Stimulated activated CD4-positive, alpha-beta T cell treated with anti-CD3 and anti-CD28 coated beads, Interleukin-15, amount 100 ng/mL, for 1 hour (primary cell): Measurements from ENCODE around the gene PDZRN3.

Source experiments
- DNase-seq, 2 donors: peaks; one replicate each; pipeline ENCODE4 v3.0.0-alpha.2; 2020; ENCODE audit warnings: low read depth in 1 of 2, low spot score in 1 of 2

PDZRN3 gene

DNA sequence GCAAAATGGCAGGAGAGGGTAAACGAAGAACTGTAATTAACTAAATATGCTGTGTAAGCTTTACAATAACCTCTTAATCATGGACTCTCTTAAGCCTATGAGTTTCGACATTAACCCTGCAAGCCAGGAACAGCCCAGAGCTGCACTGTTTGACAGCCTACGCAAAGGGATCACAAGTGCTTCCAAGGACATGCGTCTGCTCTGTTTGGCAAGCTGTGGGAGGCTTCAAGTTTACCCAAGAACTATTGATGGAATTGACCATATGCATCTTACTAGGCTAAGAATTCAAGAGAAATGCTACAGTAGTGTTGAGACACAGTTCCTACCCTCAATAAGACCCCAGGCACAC lies 66.0 kb downstream of the PDZRN3 start:
- DNase-seq = no peak

DNA sequence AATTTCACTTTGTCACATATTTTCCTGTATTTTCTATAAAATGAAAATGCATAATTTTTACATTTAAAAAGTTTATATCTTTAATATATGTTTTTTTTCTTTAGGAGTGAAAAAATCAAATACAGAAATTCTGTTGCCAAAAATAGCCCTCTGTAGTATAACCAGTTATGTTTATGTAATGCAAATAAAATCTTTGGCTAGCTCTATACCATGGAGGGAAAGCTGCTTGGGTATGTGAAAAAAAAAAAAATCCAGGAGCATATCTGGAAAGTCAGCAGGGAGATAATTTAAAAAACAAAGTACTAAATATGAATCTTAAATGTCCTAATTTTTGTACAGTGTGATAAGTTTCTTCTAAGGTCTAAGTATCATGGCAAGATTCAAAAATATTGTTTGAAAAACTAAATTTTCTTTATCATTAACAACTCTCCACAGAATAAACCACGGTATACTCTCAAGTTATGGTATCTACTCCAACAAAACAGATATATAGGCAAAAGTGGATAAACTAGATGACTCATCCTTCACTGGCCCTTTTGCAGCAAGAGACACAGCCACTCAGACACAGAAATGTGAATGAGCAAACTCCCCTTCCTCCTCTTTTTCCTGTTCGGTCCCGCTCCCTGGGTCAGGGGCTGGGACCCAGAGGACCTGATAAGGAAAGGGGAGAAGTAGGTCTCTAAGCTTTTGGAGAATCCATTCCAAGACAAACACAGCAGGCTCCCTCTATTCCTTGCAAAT lies 66.6 kb downstream of the PDZRN3 start:
- no peak for DNase-seq

DNA sequence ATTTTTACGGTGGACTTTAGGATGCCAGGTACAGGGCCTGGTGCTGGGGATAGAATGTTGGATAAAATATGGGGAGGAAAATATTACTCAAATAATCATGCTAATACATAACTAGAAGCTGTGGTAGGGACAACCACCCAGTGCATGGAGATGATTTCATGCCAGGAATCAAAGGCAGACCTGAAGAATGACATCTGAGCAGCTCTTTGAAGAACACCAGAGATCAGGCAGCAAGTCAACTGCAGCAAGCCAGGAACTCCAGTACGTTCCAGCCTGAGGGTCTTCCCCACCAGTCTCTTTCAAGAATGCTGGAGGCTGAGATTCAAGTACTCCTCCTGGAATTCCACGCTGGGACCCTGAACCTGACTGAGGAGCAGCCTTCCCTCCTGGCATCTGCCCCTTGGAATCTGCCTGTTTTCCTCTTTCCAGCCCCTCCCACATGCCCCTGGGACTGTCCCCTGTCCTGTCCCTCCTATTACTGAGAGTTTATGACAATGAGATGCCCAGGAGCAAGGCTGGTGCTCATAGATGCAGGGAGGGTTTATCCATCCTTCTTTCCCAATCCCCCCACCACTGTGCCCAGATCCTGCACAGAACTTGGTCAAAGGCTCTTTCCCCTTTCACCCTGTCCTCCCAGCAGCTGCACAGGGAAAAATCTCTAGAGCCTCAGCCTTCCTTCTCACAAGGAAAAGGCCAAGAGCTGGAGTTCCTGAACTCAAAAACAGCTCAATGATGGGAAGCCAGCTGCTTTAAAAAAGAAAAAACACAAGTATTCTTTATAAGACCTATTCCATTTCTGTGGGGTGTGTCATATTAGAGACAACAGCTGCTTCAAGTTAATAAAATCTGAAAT lies 68.0 kb downstream of the PDZRN3 start:
- no peak for DNase-seq

DNA sequence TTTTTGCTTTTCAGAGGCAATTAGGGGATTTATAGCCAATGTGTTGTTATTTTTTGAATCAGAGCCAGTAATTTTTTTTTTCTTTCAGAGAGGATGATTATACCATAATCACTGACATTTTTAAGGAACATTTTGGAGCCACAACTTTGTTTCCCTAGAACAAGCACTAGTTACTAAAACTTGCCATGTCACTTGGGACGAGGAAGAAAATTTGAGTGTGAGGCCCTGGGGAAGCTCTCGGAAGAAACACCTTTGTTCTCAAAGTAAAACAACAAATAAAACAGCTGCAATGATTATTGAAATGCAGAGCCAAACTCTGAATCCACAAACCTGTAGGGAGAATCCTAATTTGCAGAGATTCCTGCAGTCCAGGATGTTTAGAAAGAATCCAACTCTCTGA lies 69.7 kb downstream of the PDZRN3 start:
- no peak for DNase-seq

DNA sequence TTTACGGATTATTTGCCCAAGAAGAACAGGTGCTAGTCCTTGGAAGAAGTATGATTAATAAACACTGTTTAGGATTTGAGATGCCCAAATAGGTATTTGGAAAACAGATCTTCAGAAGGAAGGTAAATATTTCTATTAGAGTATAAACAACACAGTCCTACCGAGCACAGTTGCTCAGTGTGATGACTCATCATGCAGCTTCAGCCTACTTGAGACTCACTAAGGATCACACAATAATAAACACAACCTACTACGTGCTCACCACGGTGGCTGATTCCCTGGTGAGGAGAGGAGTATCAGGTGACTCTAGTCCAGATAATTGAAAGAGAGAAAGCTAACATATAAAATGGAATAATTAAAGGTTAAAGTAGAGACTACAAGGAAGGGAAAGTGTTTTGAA lies 72.0 kb downstream of the PDZRN3 start:
- DNase-seq = no peak

DNA sequence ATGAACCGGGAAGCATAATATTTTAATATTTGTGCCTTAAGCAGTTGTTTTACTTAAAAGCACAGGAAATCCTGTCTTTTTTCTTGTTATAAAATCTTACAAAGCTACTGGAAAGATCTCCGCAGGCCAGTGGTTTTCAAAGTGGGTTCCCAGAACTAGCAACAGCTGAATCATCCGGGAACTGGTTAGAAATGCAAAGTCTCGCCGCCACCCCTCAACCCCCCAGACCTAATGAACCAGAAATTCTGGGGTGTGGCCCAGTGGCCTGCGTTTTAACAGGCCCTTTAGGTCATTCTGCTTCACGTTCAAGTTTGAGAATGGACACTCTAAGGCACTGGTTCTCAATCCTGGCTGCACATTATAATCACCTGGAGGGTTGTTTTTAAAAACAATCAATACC lies 74.7 kb downstream of the PDZRN3 start:
- DNase-seq = no peak

DNA sequence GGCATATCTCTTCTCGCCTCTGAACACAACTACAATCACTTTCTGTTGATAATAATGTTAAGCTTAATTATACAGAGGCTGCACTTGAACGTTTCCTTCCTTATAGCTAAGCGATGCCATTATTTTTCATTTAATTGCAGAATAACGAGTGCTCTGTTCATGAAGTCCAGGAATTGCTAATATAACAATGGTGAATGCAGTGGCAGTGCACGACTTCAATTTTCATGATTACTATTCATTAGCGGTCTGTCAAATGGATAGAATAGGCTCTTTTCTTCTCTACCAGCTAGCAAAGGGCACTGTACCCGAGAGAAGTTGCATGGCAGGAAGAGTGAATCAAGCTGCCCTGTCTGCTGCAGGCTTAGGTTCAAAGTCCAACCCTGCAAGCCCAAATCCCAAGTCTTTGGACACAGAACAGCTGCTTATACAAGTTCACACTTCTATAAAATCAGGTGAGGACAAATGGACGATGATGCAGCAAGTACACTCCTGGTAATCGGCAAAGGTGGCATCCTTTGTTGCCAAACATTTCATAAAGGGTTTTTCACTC lies 75.6 kb downstream of the PDZRN3 start:
- no peak for DNase-seq

DNA sequence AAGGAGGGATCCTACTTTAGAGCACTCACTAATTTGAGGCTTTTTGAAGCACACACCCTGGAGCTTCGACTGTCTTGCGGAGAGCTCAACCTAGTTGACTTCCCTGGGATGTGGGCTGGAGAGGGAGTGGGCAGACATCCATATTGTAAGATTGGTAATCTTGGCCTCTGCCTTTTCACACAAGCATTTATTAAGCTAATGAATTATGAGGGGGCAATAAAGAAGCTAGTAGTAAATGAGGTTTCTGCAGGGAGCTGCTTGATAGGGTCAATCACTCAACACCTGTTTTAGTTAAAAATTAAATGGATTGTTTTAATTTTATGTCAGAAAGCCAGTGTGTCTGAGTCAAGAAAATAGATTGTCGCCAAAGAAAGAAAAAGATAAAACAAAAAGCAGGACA lies 76.3 kb downstream of the PDZRN3 start:
- no peak for DNase-seq

DNA sequence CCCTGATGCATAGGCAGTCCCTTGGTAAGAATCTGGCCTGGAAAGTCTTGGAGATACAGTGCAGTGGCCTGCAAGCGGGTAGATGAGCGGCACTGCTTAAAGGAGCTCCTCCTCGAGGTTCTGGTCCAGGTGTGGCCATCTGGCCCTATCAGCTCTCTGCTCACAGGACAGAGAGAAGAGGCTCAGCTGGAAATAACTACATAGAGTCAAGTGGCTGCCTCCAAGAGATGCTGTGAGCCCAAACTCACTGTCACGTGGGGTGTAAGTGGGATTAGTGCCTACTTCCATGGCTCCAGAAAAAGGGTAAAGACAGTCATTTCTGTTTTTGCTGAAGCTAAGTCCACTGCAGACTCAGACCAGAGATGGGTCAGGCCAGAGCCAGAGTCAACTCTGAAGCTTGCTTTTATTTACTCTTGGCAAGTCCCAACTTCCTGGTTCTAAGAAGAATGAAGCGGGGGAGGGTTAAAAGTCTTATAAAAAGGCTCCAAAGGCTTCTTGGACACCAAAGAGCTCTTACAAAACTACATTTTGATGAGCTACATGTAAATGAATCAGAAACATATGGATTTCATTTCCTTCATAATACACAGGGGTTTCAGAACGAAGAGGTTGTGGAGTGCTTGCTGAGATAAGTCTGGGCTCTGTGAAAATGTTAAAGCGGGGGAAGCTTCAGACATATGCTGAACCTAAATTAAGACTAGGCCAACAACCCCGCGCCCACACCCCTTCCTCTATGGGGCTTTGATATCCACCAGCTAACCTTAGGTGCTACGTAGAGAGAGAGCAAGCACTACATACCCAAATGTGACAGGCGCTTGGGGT lies 77.1 kb downstream of the PDZRN3 start:
- no peak for DNase-seq

DNA sequence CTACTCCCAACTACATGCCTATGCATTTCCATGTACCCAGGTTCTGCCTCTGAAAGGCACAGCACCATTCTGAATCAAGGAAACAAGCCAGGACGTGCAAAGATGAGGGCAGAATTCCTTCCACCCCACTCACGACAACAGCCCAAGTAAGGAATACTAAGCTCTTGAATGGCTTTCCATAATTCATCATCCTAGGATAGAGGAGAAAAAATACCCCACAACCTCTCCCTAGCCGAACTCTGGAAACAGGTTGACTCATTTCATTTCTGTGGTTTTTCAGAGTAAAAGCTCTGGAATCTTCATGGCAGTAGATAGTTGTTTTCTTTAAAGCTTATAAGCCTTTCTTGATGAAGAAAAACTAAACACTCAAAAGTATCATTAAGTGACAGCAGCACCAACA lies 77.8 kb downstream of the PDZRN3 start:
- no peak for DNase-seq

DNA sequence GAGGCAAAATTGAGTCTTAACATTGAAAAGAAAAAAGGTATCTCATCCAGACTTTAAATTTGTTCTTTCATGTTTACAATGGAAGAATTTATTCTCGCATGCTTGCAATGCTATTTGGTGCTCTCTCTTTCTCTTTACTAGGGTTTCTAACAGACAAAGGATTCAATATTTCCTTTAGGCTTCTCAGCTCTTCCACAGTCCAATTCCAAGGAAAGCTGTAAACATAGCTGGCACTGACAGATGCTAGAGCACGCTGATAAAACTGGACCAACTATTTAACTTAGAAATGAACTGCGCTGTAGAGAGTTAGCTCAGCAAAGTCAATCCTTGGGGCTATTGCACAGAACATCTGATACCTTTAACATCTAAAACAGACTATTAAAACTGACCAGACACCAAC lies 81.3 kb downstream of the PDZRN3 start:
- DNase-seq = no peak

DNA sequence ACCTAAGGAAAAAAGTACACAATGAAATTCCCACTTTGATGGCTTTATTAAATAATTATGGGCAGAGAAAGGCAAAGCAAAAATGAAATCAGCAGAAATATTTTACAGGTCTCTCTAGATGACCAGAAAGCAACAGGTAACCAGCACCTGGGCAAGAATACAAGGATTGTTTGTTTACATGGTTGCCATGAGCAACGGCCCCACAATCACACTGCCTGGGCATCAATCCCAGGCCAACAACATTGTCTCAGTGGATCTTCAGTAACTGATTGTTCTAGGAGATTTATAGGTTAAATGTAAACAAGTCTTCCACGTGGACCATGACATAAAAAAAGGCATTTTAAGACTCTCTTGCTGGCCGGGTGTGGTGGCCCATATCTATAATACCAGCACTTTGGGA lies 82.6 kb downstream of the PDZRN3 start:
- no peak for DNase-seq

DNA sequence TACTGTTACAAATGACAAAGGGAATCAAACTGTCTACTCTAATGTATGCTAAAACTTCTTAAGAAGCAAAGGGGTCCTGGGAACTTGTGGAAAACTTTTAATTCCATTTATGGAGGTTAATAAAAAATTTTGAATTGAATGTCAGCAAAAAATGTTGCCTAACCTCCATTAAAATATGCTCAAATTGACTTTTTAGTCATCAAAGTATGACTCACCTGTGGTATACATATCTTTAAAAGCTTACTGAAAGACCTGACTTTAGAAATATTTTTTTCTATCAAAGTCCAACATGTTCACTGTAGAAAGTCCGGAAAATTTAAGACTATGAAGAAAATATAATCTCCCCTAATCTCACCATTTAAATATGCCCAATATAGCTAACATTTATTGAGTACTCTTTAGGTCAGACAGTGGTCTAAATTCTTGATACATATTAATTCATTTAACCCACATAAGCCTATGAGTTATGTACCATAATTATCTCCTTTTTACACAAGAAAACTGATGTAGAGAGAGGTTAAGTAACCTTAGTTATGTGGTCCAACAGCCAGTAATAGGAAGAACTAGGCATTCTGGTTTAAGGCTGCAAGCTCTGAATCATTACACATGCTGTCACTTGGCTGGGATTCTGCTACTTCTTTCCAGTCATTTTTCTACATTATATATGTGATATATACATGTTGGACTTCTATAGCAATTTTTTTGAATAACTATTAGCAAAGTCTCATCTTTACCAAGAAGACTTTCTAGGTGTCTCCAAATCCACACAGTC lies 83.6 kb downstream of the PDZRN3 start:
- DNase-seq = no peak

DNA sequence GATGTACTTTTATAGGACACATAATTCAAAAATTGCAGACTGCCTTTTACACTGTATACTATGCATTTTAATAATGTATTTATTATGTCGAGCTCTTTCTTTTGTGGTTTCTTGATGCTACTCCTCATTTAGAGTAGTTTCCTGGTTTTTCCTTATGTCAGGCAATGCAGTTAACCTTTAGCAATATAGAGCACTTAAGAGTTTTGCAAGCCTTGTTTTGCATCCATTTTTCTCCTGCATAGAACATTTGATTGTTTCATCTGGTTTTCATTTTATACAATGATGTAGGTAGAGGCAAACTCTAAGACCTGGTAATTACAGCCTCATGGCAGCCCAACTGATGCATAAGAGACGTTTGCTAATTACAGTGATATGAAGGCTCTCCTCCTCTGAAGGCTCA lies 86.3 kb downstream of the PDZRN3 start:
- DNase-seq = no peak

DNA sequence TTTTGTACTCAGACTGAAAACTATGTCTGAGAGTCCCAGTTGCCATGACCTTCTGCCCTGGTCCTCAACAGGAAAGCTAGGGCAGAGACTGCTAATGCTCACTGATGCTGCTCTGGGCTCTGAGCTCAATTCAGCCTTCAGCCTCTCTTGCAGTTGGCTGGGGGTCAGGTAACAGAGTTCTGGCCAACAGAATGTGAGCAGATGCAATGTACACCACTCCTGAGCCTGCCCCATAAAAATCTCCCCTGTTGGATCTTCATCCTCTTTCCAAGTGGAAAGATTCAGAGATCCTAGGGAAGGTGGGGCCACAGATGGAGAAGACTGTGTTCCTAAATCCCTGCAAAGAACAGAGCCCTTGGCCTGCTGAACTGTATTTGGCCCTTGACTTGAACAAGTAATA lies 87.8 kb downstream of the PDZRN3 start:
- no peak for DNase-seq

DNA sequence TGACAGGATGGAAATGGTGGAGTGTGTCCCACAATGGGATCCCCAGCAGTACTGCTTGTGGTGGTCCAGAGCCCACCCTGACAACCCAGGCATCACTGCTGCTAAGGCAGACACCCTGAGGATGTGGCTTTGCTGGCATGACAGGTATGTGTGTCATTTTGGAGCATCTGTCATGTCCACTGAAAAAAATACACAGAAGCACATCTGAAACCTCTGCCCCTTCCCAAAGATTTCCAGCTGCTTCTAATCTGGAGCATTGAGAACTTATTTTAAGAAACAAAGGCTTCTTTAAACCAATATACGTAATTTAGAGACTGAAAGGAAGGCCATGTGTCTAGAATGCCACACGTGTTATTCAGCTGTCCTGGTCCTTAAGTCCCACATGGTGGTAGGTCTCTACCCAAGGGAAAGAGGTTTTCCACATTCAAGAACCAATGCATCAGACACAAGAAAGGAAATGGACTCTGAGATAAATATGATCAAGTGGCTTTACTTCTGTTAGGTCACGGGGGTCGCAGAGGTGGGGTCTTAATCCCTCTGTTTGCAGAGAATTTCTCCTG lies 88.3 kb downstream of the PDZRN3 start:
- no peak for DNase-seq

DNA sequence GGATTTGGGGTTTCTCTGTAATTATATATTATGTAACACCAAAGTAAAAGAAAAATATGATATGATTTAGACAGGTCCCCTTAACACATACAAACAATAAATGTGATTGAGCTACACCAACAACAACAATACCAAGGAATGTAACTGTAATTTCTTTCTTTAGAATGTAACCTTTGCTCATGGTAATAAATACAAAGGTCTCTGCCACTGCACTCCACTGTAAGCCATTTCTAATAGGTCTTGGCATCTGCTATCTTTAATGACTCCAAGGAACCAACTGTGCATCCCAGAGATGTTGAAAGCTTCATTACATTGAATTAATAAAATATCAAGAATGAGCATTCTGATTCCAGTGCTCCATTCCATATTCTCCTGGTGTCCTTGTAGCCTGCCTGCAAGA lies 88.8 kb downstream of the PDZRN3 start:
- no peak for DNase-seq

DNA sequence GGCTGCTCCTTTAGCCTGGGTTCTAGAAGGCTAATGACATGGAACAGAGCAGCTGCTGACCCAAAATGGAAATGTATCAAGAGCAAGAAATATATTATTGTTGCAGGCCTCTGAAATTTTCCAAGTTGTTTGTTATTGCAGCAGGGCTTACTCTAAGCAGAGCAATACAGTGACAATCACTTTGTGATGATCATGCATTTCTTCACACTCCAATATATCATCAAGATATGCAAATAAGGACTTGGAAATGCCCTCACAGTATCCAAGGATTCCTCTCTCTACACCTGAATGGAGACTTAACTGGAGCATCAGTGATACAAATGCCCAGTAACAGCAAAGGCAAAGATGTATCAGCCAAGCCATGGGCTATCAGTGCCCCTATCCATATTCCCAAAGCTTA lies 89.6 kb downstream of the PDZRN3 start:
- no peak for DNase-seq

DNA sequence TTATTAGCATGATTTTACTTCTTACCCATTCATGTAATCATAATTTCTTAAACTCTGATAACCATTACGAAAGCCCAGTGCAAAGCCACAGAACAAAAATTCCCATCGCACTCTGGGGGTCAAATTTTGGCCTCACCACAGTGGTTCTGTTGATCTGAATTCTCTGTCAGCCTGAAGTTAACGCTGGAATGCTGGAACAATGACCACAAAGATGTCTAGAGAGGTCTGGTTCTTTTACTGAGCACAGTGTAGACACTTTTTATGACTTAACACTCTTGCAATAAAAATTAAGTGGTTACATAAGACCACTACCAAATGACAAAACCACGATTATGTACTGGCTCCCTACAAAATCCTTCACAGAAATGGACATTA lies 94.7 kb downstream of the PDZRN3 start:
- no peak for DNase-seq

DNA sequence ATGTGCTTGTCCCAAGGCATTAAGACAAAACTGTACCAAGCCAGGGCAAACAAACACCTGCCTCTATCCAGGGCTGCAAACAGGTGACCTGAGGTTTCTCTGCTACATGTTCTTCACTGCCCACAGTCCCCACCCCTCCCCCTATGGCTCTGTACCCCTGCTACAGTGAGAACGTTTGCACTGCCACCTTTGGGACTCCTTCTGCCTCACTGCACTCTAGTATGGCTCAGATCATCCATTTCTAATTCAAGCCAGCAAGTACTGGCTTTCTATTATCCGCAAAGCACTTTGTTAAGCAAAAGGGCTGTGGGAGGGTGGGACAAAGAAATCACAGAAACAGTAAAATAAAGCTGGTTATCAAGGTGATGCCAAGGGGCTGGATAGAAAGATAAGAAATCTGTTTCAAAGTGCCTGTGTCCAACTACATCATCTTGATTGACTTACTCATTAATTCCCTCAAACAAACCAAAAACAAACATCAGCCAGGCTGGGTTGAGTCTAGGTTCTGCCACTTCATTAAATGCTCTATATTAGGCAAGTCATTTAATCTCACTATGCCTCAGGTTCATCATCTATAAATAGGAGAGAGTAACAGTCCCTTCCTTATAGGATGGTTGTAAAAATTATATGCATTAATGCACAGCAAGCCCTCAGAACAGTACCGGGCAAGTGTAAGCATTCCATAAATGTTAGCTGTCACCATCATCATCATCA lies 95.3 kb downstream of the PDZRN3 start:
- DNase-seq = no peak
